HTERT RPE-1 (cell line): ENCODE data around the gene GRB10.

Experiments used
- in situ Hi-C: fragments of 300-500 bp; cut with MboI; formaldehyde crosslinking; loops from 4 replicates; pipeline ENCODE4 v1.14.3; 2020; ENCODE audit warnings: low sequenced_read_pairs

The GRB10 gene

DNA sequence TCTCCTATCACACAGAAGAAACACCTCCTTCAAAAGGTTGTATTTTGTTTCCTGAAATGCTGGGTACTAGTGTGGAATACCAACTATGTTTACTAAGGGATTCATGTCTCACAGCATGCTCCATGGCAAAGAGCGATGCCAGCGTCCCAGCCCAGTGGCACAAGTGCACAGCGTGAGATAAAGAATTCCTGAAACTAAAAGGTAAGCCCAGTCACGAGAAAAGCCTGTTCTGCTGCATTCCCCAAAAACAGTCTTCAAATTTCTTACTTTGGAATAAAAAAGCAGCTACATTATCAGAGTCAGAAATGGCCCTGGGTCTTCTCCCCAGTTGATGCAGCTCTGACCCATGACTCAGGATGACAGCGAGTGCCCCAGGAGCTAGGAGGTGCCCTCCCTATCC lies 164.4 kb downstream of the GRB10 start:
- in situ Hi-C loops, result no loop called here

DNA sequence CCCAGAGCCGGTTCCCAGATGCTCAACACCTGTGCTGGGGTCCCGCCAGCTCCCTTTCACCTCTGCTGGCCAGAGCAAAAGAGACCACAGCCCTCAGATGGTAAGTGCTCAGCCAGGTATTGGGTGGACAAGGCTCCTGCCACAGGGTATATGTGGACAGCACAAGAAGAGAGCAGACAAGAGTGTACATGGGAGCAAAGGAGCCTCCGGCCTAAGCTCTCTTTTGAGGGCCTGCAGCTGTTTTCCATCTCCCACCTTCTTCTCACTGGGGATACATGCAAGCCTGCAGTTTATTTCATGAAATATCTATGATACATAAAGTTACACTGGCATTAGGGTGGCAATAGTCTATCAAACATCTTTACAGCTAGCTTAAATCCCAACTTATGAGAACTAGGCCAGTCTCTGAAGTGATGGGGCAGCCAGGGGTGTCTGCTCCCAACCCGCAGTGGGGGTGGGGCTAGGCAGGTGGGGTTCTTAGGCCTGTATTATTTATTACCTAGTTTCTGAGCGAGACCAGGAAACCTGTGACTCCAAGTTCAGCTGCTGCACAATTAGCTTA lies 167.1 kb downstream of the GRB10 start:
- in situ Hi-C loops, result no loop called here

DNA sequence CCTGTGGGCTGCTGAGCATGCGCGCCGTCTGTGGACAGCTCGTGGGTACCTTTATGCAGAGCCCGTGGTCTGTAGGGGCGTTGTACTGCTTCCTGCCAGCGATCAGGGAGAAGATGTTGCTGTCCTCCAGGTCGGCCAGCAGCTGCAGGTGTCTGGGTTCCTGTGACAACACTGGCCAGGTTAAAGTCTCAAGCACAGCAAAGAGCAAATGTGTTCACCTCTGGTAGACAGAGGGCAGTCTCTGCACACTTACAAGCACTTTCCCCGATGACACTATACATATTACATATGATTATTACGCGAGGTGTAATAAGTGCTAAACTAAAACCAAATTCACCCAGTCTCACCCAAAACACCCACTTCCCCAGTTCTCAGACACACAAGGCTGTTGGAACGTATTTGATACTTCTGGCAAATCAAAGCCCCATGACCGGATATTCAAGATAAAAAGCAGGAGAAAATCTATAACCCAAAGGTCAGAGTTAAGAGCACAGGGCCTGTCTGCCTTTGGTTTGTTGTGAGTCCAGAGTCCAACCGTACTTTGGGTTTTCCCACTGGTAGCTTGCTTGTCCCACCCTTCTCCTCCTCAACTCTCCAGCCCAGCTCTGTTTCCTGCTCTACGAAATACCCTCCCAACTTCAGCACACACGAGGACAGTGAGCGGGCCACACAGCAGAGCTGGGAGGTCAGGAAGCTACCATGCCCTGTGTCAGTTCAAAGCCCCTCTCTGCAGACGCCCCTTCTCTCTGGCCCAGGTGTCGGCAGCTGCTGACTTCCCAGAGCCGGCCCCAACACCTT lies 167.8 kb downstream of the GRB10 start:
- in situ Hi-C loops, result no loop called here

DNA sequence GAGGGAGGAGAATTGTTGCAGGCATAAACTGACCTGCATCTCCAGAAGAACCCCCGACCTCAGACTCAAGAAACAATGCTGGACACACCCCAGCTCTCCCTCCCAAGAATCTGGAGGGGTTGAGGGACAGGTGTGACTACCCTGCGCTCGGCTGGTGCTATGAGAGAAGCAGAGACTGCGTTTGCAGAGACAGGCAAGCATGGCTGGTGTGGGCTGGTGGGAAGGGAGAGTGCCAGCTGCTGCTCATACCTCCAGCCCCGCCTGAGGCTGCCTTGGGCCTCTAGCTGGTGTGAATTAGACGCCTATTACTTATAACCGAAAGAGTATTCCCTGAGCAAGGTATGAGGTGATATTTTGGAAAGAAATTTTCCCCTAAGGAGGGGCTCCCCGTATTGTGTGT lies 169.2 kb downstream of the GRB10 start:
- in situ Hi-C loops, result no loop called here

DNA sequence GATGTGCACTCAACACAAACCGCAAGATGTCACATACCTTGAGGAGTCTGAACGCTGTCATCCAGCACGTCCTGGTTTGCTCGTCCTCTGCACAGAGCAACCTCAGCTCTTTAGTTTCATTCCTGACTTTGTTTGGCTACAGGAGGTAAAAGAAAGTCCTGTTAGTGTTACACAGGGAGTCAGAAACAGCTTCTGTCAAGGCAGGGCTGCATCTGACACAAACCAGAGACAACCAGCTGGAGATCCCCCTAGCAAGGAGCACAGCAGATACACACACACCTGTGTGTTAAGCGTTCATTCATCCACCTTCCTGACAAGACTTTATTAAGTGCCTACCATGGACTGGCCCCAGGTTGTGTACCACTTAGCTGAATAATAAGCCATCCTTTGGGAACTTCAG lies 170.0 kb downstream of the GRB10 start:
- in situ Hi-C loops, result no loop called here

DNA sequence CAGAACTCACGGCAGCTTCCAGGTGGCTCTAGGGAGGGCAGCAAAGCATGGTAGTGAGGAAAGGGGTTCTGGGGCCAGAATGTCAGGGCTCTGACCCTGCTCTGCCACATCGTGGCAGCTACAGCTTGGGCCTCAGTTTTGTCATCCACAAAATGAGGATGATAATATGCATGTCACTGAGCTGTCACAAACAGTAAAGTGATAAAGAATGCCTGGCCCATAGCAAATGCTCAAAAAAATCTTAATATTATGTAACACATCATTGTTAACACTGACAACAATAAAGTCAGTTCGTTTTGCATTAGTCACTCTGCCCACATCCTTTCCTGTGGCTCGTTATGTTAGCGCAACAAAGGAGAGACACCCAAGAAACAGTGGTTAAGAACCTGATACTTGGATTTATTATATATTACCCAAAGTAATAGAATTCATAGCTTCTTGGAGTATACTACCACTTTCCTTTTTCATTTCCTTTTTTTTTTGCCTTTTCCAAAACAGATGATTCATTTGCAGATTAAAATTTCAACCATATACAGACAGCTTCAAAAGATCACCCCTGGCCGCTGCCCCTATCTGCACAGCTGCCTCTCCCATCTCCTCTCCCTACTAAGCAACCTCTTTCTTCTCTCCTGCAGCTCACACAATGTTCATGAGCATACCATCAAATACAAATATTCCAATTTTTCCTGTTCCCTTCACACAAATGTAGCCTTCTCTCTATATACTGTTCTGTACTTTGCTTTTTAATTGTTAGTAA lies 172.0 kb downstream of the GRB10 start:
- in situ Hi-C loops, result no loop called here

DNA sequence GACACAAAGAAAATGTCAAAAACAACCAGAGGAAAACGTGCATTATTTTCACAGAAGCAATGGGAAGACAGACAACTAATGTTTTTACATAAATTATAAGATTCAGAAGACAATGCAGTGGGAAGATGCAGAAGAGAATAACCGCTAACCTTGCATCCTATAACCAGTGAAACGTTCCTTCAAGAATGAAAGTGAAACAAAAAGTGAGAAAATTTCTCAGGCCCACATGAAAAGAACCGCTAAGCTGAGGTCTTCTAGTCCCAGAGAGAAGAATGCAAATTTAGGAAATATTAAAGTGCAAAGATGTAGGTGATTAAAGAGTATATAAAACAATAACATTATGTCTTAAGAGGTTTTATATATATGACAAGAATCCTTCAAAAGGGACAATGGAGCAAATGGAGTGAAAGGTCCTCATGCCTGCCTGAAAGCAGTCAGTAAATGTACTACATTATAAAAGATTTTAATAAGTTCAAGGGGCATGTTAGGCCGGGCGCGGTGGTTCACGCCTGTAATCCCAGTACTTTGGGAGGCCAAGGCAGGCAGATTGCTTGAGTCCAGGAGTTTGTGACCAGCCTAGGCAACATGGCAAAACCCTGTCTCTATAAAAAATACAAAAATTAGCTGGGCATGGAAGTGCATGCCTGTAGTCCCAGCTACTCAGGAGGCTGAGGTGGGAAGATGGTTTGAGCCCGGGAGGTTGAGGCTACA lies 174.3 kb downstream of the GRB10 start:
- in situ Hi-C loops, result no loop called here

DNA sequence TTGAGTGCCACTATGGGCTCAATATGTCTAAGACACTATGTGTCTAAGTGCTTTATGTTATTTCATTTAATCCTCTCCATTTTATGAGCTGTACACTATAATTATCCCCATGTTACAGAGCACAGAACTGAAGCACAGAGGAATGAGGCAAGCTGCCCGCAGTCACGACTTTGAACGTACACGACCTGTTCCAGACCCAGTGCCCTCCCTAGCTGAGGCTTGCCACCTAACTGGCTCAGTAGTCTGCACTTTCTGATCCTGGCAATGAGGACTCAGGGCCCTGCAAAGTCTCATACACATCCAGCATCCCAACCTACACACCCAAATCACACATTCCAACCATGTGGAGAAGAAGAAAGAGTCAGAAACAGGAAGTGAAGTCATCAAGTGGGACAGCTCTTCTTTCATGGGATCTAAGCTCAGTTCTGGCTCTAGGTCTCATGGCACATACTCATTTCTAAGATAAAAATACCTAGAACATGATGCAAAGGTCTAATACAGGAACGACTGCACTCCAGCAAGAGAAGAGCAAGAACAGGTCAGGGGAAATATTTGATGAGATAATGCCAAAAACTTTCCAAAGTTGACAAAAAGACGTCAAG lies 175.1 kb downstream of the GRB10 start:
- in situ Hi-C loops, result no loop called here

DNA sequence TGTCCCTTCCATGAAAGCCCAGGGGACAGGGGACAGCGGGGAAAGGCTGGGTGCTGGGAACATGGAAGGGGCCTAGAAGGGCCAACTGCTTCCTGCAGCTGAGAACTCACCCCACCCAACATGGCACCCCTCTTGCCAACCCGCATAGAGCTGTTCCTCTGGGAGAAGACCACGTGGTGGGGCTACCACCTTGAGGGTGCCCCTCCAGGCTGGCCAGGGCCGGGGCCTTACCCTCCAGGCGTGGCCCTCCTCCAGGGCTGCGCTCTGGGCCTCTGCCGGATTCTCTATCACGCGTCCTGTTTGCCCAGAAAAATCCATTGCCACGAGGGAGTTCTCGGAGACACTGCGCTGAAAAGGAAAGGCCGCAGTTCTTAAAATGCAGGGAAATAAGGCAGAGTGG lies 177.6 kb downstream of the GRB10 start:
- in situ Hi-C loops, result no loop called here

DNA sequence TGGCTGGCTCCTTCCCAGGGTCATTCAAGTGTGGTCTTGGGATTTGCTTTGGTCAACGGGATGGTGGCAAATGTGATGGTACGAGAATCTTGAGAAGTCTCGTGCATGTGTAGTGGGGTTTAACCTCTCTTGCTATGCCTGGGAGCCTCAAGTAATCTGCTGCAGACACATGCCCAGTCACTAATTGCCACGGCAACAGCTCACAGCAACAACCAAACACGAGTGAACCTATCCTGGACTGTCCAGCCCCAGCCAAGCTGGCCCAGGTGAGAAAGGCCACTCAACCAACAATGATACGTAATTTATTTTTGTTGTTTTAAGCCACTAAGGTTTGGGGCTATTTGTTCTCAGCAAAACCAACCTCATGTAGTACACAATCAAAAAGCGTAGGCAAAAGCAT lies 179.4 kb downstream of the GRB10 start:
- in situ Hi-C loops, result no loop called here

DNA sequence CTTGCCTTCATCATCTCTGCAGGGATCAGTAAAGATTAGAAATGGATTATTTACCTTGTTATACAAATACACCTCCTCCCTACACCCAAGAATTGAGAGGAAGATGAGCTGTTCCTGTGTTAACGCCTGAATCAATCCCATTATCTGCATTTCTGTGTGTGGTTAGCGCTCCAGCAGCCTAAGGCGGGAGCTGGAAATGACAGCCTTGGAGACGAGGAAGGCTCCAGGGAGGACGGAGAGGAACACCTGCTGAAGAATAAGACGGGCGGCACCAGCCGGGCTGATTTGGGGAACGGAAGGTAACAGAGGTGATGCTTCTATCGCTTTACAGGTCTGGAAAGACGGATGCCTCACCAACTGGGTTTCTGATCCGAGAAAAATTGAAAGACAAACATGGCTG lies 183.3 kb downstream of the GRB10 start:
- in situ Hi-C loops, result no loop called here

DNA sequence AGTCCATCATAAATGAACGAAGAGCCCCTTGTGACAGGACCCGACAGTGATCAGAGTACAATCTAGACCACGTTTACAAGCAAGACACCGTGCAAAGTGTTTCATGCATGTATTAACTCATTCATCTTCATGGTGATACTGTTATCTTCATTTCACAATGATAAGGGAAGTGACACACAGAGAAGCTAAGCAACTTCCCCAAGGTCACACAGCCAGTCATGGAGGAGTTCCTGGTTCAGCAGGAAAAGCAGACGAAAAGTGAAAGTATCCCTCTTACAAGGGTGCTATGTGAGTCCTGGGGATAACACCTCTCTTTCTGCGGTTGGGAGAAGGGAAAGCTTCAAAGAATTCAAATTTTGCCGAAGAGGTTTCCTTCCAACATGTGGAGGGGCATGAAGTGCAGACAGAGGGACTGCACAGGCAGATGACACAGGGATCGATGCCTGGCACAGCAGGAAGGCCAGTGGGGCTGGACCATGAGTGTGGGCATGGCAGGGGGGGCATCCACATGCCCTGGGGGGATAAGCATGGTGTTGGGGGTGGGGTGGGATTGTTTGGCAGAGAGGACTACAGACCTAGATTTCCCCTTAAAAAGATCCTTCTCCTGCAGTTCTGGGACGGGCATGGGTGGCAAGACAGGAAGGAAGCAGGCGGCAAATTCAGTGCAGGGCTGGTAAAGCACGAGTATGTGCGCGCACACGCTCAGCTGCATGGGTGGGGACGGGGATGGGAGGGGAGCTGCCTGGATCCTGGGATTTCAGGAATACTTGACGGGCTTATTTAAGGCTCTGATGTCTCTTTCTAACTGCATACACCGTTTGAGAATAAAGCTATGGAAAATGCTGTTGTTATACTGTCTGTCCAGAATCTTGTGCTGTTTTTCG lies 184.0 kb downstream of the GRB10 start:
- in situ Hi-C loops, result no loop called here

DNA sequence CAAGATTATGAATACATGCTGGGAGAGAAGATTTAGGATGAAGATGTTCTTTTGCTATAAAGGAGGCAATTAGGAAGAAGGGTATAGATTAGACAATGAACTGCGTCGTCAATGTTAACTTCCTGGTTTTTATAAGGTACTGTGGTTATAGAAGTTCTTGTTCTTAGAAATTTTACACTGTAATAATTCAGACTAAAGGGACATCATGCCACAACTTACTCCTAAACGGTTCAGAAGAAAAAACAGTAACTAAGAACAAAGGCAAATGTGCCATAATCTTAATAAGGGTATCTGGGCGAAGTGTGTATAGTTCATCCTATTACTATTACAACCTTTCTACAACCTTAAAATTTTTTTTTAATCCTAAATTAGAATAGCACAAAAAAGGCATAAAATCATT lies 186.2 kb downstream of the GRB10 start:
- in situ Hi-C loops, result no loop called here

DNA sequence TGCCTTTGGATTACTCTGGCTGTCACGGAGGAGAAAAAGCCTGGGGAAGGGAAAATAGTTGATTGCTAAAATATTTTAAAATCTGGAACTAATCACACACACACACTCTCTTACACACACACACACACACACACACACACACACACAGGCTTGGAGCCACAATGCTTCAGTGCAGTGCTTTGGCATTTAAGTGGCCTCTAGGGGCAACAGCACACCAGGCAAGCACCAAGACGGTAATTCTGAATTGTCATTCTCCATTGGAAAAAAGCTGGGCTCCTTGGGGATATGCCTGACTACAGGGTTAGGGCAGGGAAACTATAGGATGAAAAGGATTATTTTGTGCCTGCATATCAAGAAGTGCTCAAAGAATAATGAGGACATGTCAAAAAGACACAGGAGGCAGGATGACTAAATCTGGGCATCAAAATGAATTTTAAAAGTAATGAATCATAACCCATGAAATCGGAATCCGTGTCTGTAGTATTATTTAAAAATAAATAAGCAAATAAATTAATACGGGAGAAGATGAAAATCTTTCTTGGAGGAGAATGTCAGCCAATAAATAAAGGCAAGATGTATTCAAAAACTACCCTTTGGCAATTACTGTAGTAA lies 187.1 kb downstream of the GRB10 start:
- in situ Hi-C loops, result no loop called here

DNA sequence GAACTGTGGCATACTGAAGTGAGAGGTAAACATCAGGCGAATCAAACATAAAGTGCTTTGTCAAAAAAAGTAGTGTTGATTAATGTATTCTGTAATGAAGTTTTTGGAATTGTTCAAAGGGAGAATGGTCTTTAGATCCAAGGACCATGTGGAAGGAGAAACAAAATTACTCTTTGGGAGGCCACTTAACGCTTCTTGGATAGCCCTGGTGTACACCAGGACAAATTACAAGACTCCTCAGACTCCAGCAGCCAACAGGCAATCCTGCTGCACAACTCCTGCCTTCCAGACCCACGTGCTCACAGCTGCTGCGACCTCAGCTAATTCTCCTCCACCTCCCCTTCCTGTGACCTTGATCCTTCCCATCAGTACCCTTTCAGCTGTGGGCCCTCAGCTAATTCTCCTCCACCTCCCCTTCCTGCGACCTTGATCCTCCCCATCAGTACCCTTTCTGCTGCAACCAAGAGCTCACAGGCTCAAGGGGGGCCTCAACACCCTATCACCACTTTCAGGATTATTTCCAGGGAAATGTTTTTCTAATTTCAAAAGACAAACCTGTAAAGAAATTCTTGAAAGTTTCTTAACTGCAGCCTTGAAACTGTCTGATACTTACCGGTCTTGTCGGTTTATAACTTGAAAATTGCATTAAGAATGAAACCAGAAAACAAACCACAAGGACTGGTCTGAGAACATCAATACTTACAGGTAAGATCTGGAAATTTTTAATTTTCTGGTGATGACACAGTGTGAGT lies 187.8 kb downstream of the GRB10 start:
- in situ Hi-C loops, result no loop called here

DNA sequence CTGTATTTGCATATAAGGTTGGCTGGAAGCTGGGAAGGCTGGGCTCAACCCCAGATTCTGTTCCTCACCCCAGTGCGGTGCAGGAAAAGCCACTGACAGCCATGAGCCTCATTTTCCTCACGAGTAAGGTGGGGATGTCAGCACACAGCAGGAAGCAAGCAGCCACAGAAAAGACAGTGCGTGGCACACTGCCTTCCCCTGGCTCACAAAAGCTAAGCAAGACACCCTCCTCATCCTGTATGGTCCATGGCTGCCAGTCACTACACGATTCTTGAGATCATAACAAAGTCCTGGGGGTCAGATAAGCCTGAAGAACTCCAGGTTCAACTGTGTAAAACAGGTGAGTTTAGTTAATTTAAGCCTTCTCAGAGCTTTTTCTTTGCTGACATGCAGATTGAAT lies 188.6 kb downstream of the GRB10 start:
- in situ Hi-C loops, result no loop called here

DNA sequence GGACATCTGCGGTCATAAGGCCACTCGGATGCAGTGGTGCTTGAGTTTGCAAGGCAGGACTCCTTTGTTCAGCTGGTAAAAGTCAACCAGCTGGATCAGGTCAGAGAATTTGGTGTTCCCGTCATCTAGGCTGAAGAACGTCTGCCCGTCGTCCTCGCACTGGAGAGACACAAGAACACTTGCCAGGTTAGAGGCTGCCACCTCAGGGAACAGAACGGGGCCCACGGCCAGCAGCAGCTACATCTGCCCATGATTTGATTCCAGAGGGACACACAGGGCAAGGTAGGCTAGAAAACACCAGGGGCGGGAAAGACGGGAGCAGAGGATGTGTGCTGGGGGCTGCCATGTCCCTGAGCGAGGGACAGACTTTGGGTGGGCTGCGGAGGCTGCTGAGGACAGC lies 189.8 kb downstream of the GRB10 start:
- in situ Hi-C loops, result no loop called here

DNA sequence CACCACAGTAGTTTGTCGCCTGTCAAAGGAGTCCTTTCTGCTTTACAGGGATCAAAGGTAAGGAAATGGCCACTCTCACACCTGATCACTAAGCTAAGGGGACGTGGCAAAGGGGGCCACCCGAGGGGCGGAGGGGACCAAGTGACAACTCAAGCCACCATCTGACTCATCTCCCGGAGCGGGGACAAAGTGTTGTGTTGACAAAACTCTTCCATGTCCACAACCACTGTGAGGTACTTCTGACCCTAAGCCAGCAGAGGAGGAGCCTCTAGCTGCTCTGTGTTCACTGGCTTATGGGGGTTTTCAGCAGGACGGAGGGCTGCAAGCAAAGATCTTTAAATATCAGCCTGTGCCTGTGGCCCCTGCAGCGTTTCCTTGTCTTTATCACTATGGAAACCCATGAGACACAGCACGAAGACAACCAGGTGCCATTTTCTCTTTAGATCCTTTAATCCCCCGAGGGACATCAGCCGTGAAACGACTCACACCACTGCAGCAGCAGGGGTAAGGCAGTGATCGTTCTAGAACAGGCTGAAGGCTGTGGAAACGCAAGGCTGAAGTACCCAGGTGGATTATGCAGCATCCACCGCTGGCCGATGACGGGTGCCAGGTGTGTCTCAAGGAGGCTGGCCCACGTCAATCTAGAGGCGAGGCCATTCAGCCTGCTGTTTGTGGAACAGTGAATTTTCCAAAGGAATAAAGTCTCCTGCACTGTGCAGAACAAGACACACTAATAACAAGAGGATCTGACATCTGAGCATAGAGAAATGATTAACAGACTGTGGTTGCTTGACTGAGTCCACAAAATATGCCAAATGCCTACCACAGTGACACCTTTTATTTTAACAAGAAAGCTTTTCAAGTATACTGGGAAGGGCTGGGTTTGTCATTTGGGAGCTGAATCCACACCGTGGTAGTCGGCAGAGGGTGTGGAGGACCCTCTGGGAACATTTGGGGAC lies 190.9 kb downstream of the GRB10 start:
- in situ Hi-C loops, result no loop called here
